Measurements from ENCODE around the gene DNMT3L. TPM values are rescaled to one million over a fixed set of nuclear protein-coding genes. Genes with fewer than 3 reads are reported as not detected.

Gene DNMT3L
- total and polyA plus RNA-seq, 2 experiments from 2014 or later = 0.27 TPM; not detected in 1

DNA sequence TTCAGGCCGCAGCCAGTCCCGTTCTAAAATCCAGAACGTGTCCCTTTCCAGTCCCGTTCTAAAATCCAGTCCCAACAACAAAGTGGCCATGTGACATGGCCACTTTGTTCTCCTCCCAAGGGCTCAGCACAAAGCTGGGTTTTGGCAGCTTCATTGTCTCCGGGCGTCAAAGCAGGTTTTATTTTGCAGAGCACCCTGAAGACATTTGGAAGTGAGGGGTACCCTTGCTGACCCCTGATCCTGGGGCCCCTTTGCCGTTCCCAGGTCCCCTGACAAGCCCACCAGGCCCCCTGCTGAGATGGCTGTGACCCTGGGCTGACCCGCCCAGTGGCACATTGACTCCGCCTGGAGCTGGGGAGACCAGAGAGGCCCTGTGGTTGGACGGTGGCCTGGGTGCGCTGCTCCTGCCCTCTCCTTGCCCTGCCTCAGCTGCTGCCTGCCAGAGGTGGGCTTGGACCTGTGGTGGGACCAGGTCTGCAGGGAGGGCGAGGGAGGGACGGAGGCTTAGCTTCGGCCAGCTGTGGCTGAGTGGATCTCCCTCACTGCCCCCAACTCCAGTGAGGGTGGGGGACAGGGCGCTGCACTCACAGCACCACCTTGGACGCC, 42.4 kb upstream of the DNMT3L start:
- H3K4me3 Mint-ChIP-seq = no peak overlapping the region
- H3K36me3 Mint-ChIP-seq (ENCODE audit: low read depth) = no peaks in the 10 kb centered on the region
- no peaks in the 10 kb centered on the region for H3K9me2 ChIP-seq (ENCODE audit: insufficient read depth)
- H3K4me2 ChIP-seq = no peak overlapping the region
- H3K36me3 ChIP-seq (ENCODE audit: insufficient read depth) = no peaks in the 10 kb centered on the region
- H3K4me1 ChIP-seq (ENCODE audit: insufficient read depth) = no peaks in the 10 kb centered on the region
- no peak overlapping the region for H3K27ac Mint-ChIP-seq
- TF ChIP-seq ZNF331 (CRISPR knock-in tag; IDR thresholded peaks at IDR 0.05; ENCODE audit: low read depth) (no peak), JUNB (IDR thresholded peaks at IDR 0.05; ENCODE audit: unreplicated experiment) (no peak), NANOG (IDR thresholded peaks at IDR 0.05; ENCODE audit: borderline replicate concordance) (no peak), CREB1 (CRISPR knock-in tag; IDR thresholded peaks at IDR 0.05; ENCODE audit: low read depth) (no peak), EZH2phosphoT487 (IDR thresholded peaks at IDR 0.05; ENCODE audit: unreplicated experiment) (no peak), EZH2 (IDR thresholded peaks at IDR 0.05; ENCODE audit: low read depth, unreplicated experiment) (no peak), ZNF114 (CRISPR knock-in tag; IDR thresholded peaks at IDR 0.05) (no peak), POLR2AphosphoS5 (IDR thresholded peaks at IDR 0.05; ENCODE audit: low read depth) (no peak), STAT1 (IDR thresholded peaks at IDR 0.05; ENCODE audit: unreplicated experiment) (no peak)
- TF ChIP-seq, protein P1, sequence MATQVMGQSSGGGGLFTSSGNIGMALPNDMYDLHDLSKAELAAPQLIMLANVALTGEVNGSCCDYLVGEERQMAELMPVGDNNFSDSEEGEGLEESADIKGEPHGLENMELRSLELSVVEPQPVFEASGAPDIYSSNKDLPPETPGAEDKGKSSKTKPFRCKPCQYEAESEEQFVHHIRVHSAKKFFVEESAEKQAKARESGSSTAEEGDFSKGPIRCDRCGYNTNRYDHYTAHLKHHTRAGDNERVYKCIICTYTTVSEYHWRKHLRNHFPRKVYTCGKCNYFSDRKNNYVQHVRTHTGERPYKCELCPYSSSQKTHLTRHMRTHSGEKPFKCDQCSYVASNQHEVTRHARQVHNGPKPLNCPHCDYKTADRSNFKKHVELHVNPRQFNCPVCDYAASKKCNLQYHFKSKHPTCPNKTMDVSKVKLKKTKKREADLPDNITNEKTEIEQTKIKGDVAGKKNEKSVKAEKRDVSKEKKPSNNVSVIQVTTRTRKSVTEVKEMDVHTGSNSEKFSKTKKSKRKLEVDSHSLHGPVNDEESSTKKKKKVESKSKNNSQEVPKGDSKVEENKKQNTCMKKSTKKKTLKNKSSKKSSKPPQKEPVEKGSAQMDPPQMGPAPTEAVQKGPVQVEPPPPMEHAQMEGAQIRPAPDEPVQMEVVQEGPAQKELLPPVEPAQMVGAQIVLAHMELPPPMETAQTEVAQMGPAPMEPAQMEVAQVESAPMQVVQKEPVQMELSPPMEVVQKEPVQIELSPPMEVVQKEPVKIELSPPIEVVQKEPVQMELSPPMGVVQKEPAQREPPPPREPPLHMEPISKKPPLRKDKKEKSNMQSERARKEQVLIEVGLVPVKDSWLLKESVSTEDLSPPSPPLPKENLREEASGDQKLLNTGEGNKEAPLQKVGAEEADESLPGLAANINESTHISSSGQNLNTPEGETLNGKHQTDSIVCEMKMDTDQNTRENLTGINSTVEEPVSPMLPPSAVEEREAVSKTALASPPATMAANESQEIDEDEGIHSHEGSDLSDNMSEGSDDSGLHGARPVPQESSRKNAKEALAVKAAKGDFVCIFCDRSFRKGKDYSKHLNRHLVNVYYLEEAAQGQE (IDR thresholded peaks at IDR 0.05; ENCODE audit: unreplicated experiment) = no peak
- TF ChIP-seq, protein P2, sequence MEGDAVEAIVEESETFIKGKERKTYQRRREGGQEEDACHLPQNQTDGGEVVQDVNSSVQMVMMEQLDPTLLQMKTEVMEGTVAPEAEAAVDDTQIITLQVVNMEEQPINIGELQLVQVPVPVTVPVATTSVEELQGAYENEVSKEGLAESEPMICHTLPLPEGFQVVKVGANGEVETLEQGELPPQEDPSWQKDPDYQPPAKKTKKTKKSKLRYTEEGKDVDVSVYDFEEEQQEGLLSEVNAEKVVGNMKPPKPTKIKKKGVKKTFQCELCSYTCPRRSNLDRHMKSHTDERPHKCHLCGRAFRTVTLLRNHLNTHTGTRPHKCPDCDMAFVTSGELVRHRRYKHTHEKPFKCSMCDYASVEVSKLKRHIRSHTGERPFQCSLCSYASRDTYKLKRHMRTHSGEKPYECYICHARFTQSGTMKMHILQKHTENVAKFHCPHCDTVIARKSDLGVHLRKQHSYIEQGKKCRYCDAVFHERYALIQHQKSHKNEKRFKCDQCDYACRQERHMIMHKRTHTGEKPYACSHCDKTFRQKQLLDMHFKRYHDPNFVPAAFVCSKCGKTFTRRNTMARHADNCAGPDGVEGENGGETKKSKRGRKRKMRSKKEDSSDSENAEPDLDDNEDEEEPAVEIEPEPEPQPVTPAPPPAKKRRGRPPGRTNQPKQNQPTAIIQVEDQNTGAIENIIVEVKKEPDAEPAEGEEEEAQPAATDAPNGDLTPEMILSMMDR (conservative IDR thresholded peaks at IDR 0.05; ENCODE audit: low read depth in 2 of 2) = no peak
- TF ChIP-seq, protein P3, sequence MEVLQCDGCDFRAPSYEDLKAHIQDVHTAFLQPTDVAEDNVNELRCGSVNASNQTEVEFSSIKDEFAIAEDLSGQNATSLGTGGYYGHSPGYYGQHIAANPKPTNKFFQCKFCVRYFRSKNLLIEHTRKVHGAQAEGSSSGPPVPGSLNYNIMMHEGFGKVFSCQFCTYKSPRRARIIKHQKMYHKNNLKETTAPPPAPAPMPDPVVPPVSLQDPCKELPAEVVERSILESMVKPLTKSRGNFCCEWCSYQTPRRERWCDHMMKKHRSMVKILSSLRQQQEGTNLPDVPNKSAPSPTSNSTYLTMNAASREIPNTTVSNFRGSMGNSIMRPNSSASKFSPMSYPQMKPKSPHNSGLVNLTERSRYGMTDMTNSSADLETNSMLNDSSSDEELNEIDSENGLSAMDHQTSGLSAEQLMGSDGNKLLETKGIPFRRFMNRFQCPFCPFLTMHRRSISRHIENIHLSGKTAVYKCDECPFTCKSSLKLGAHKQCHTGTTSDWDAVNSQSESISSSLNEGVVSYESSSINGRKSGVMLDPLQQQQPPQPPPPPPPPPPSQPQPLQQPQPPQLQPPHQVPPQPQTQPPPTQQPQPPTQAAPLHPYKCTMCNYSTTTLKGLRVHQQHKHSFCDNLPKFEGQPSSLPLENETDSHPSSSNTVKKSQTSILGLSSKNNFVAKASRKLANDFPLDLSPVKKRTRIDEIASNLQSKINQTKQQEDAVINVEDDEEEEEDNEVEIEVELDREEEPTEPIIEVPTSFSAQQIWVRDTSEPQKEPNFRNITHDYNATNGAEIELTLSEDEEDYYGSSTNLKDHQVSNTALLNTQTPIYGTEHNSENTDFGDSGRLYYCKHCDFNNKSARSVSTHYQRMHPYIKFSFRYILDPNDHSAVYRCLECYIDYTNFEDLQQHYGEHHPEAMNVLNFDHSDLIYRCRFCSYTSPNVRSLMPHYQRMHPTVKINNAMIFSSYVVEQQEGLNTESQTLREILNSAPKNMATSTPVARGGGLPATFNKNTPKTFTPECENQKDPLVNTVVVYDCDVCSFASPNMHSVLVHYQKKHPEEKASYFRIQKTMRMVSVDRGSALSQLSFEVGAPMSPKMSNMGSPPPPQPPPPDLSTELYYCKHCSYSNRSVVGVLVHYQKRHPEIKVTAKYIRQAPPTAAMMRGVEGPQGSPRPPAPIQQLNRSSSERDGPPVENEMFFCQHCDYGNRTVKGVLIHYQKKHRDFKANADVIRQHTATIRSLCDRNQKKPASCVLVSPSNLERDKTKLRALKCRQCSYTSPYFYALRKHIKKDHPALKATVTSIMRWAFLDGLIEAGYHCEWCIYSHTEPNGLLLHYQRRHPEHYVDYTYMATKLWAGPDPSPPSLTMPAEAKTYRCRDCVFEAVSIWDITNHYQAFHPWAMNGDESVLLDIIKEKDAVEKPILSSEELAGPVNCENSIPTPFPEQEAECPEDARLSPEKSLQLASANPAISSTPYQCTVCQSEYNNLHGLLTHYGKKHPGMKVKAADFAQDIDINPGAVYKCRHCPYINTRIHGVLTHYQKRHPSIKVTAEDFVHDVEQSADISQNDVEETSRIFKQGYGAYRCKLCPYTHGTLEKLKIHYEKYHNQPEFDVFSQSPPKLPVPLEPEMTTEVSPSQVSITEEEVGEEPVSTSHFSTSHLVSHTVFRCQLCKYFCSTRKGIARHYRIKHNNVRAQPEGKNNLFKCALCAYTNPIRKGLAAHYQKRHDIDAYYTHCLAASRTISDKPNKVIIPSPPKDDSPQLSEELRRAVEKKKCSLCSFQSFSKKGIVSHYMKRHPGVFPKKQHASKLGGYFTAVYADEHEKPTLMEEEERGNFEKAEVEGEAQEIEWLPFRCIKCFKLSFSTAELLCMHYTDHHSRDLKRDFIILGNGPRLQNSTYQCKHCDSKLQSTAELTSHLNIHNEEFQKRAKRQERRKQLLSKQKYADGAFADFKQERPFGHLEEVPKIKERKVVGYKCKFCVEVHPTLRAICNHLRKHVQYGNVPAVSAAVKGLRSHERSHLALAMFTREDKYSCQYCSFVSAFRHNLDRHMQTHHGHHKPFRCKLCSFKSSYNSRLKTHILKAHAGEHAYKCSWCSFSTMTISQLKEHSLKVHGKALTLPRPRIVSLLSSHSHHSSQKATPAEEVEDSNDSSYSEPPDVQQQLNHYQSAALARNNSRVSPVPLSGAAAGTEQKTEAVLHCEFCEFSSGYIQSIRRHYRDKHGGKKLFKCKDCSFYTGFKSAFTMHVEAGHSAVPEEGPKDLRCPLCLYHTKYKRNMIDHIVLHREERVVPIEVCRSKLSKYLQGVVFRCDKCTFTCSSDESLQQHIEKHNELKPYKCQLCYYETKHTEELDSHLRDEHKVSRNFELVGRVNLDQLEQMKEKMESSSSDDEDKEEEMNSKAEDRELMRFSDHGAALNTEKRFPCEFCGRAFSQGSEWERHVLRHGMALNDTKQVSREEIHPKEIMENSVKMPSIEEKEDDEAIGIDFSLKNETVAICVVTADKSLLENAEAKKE (CRISPR knock-in tag; IDR thresholded peaks at IDR 0.05) = no peak
- TF ChIP-seq, protein P4, sequence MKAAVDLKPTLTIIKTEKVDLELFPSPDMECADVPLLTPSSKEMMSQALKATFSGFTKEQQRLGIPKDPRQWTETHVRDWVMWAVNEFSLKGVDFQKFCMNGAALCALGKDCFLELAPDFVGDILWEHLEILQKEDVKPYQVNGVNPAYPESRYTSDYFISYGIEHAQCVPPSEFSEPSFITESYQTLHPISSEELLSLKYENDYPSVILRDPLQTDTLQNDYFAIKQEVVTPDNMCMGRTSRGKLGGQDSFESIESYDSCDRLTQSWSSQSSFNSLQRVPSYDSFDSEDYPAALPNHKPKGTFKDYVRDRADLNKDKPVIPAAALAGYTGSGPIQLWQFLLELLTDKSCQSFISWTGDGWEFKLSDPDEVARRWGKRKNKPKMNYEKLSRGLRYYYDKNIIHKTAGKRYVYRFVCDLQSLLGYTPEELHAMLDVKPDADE (IDR thresholded peaks at IDR 0.05) = no peak
- no peak for DNase-seq (ENCODE audit: low spot score)
- H4K20me1 ChIP-seq (replicated peaks; ENCODE audit: insufficient read depth) = no peaks in the 10 kb centered on the region
- H3K79me2 ChIP-seq (replicated peaks; ENCODE audit: insufficient read depth) = 0 out of 2 replicates have a peak, but pooled peaks cover 3% of the 10 kb centered on the region
- H2AFZ ChIP-seq = no peak overlapping the region
- 0 out of 2 replicates have a peak, but pooled peaks cover 4% of the 10 kb centered on the region for H3F3A ChIP-seq (replicated peaks; ENCODE audit: low read depth)
- no peak overlapping the region for H3K27ac ChIP-seq (ENCODE audit: low read depth)
- no peak for ATAC-seq
- H3K9me3 Mint-ChIP-seq = no peaks in the 10 kb centered on the region
- peaks cover 15% of the 10 kb centered on the region for H3K4me1 Mint-ChIP-seq
- H3K27me3 ChIP-seq (ENCODE audit: insufficient read depth) = no peaks in the 10 kb centered on the region
- peaks cover 7% of the 10 kb centered on the region for H3K27me3 Mint-ChIP-seq (ENCODE audit: insufficient read depth, low read depth, poor library complexity)
- no peak overlapping the region for H3K4me3 ChIP-seq

Measured in GM23338 (cell line).